ENCODE data around the gene GNGT1.
"Not testable (repeated sequence)": the region's sequence is repeated elsewhere in the genome, so short reads cannot be mapped to it uniquely, and the experiment has no call there.

Gene GNGT1

DNA sequence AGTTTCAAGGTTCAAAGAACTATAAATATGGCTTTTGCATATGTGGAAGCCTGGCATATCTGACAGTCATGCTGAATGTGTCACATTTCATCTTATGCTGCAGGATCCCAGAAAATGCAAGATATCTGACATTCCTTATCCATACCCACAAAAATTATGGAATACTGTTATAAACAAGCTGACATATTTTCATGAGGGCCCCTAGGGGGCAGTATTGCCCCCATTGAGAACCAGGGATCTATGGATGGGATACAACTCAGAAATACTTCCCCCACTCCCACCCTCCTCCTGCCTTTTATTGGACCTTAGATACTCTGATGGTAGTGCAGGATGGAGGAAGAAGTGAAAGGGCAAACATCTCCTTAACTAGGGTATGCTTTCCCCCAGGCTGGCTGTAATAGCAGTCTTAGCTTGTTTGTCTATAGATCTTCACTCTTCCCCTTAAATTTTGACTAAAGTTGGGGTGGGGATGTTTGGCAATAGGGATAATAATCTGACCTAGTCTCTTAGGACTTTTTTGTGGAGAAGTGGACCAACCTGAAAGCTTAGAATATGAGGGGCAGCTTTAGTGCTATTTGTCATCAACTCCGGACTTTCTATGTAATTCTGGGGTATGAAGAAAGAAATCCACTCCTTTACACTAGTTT lies 3.5 kb upstream of the GNGT1 start:
- DNase-seq (ENCODE audit: low read depth in 3 of 3), result no peak

DNA sequence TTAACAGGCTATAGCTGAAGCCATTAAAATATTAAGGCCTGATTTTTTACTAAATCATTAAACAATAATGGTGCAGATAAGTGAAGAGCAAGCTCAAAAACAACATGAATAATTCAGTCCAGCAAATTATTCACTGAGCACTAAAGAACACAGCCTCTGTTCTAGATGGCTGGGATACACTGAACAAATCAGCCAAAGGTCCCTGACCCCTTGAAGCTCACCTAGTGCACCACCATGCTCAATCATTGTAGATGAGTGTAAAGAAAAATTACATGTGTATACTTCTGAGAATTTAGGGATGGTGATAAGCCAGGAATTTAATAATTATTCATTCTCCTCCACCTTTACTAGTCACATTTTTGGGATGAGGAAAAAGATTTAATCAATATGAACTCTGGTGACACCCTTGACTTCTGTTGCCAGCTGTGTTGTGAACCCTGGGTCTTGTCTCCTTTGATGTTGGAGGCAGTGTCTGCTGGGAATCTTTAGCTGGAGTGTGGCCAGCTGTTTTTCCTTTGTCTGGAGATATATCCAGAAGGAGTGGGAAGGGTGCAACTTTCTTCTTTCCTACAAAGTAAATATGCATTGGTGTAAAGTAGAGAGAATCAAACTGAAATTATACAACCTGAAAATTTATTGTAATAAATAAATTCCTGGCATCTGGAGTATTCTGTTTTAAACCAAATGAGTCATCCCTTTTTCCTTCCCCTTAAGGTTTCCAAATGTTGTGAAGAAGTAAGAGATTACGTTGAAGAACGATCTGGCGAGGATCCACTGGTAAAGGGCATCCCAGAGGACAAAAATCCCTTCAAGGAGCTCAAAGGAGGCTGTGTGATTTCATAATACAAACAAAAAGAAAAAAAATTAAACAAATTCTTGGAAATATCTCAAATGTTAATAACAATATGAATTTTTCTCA lies 4.0 kb downstream of the GNGT1 start:
- no peak for DNase-seq (ENCODE audit: low read depth in 3 of 3)

DNA sequence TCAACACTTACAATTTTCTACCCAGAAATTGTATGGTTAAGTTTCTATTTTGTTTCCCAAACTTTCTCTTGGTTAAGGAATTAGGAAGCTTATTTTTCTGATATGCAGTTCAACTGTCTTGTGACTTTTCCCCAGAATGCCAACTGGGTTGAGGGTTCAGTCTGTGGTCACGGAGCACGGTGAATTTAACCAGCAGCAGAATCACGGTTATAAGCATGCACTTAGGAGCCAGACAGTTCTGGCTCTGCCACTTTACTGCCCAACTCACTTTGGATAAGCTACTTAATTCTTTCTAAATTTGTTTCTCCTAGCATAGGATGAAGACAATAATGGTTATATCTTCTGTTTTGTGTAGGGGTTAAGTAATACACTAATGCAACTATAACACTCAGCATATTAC lies 4.9 kb downstream of the GNGT1 start:
- DNase-seq (ENCODE audit: low read depth in 3 of 3), result not testable (repeated sequence)

DNA sequence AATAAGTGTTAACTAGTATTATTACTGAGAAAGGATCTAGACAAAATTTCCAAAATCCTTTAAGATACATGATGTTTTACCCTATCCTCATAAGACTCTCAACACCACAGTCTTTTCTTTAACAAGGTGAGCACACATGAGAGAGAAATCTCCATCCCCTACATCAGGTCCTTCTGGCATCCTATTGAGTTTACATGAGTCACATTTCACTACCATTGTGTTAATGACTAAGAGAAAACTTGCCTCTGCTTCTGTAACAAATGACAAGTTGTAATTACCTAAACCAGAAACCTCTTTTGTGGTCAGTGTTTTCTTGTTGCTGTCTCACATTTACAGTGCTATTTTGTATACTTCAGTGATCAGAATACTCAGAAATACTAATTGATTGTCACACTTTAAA lies 5.3 kb downstream of the GNGT1 start:
- not testable (repeated sequence) for DNase-seq (ENCODE audit: low read depth in 3 of 3)

DNA sequence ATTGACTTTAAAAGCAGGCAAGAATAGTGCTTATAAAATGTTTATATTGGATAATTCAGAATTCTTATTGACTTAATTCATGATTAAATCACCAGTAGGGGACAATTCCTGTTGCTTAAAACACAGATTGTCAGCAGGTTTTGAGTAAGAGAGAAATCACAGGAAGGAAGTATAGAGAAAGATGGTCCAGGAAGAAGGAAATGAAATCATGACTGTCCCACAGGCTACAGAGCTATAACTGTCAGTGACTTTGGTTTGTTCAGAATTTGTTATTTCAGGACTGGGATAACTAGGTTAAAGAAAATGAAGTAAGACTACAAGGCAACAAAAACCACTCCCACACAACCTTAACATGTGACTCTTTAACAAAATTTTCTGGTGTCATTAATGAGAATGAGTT lies 6.8 kb downstream of the GNGT1 start:
- DNase-seq (ENCODE audit: low read depth in 3 of 3), result no peak

DNA sequence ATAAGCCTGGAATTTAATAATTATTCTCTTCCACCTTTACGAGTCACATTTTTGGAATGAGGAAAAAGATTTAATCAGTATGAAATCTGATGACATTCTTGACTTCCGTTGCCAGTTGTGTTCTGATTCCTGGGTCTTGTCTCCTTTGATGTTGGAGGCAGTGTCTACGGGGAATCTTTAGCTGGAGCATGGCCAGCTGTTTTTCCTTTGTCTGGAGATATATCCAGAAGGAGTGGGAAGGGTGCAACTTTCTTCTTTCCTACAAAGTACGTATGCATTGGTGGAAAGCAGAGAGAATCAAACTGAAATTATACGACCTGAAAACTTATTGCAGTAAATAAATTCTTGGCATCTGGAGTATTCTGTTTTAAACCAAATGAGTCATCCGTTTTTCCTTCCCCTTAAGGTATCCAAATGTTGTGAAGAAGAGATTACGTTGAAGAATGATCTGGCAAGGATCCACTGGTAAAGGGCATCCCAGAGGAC lies 8.3 kb downstream of the GNGT1 start:
- no peak for DNase-seq (ENCODE audit: low read depth in 3 of 3)

DNA sequence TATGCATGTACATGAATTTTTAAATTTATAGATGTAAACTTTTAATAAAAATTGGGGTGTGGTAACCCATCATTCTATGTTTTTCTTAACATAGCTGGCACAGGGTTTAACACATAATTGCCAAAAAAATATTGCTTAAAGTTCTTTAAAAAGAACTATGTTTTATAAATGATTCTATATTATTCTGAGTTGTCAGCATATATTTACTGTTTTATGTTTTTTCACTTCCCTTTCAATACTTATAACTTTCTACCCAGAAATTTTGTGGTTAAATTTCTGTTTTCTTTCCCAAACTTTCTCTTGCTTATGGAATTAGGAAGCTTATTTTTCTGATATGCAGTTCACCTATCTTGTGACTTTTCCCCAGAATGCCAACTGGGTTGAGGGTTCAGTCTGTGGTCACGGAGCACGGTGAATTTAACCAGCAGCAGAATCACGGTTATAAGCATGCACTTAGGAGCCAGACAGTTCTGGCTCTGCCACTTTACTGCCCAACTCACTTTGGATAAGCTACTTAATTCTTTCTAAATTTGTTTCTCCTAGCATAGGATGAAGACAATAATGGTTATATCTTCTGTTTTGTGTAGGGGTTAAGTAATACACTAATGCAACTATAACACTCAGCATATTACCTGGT lies 9.0 kb downstream of the GNGT1 start:
- DNase-seq (ENCODE audit: low read depth in 3 of 3), result not testable (repeated sequence)

DNA sequence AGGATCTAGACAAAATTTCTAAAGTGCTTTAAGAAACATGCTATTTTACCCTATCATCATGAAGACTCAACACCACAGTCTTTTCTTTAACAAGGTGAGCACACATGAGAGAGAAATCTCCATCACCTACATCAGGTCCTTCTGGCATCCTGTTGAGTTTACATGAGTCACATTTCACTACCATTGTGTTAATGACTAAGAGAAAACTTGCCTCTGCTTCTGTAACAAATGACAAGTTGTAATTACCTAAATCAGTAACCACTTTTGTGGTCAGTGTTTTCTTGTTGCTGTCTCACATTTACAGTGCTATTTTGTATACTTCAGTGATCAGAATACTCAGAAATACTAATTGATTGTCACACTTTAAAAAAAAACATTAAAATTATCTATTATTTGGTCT lies 9.5 kb downstream of the GNGT1 start:
- DNase-seq (ENCODE audit: low read depth in 3 of 3), result not testable (repeated sequence)

DNA sequence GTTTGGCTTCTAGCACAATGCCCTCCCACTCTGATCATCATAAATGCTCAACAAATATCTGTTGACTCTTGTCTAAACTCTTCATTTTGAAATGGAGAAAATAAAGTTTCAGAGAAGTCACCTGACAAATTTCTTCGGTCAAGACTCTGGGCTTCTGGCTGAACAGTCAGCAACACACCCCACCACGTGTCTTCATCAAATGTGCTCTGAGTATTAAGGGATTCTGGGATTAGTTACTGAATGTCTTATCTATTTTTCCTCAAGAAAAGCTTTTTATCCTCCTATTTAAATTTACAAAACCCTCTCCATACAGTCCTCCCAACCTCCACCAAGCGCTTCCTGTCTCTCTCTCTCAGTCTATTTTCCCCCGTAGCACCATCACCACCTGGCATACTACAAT lies 9.9 kb downstream of the GNGT1 start:
- not testable (repeated sequence) for DNase-seq (ENCODE audit: low read depth in 3 of 3)

DNA sequence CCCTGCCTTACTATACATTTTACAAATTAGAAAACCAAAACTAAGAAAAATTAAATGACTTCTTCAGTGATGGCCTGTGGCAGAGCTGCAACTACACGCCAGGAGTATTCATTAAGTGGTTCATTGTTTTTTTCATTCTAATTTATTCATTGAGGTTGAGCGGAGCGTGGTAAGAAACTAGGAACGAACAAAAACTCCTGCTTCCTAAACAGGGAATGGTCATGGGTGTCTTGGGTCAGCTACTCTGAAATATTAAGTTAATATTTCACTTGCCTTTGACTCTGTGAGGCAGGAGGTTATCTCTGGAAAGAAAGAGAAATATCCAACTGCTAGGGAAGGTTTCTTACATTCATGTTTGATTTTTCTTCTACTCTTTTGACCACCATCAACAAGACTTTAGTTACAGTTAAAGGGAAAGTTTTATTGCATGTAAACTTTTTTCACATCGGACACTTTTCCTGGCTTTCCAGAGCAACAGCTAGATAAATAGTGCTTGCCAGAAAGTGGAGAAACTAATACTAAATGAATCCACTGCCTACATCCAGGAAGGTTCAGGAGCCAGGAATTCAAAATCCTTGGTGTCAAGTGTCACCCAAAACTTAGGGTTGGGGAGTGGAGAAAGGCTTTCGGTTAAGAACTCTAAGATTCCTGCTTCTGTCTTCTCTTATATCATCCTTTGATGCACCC lies 14.3 kb downstream of the GNGT1 start:
- DNase-seq (ENCODE audit: low read depth in 3 of 3), result no peak

DNA sequence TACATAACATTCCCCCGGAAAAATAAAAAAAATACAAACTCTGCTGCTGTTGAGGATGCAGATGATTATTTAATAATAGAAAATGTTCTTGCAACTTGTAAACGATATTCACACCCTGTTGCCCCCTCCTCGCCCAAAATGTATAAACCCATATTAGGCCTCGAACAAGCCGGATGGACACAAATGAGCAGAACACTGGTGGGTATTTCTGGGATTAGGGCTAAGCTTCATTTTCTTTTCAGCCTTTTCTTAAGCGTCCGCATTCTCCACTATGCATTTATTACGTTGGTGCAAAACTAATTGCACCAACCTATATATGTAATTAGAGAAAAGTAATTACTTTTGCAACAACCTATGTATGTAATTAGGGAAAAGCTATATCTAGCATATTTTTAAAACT lies 14.8 kb downstream of the GNGT1 start:
- no peak for DNase-seq (ENCODE audit: low read depth in 3 of 3)

DNA sequence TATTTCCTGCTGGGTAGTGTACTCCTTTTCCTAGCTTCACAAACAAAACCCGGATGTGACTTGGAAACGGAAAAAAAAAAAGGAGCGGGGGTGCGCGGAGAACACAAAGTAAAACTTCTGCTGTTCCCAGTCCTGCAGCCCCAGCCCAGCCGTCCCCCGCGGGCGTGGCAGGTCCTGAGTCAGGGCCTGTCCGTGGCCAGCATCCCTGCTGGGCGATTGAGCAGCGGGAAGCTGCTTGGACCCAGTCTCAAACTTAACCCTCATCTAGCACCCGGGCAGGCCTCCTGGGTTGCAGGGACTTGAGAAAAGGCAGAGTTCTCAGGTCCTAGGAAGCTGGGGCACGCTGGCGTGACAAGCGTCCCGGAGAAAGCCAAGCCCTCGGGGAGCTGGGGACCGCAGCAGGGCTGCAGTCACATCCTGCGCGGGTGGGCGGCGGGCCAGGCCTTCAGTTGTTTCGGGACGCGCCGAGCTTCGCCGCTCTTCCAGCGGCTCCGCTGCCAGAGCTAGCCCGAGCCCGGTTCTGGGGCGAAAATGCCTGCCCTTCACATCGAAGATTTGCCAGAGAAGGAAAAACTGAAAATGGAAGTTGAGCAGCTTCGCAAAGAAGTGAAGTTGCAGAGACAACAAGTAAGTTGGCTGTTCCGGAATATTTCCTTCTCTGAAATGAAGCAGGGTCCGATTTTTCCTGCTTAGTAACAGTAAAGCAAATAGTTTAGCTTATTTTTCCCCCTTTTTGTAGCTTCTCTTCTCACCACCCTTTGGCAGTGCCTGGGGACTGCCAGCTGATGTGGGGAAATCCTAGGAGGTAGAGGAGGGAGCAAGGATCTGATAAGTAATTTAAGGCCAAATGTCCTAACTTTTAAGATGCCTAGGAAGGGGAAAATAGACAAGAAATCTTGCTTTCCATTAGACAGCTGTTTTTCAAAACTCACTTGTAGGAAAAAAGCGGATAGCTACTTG lies 15.5 kb downstream of the GNGT1 start, which contains the start of gene GNG11:
Gene GNG11, plus strand, starts transcription at position 129 of the 960 bp plus-strand sequence. Its CDS starts 403 bp downstream, at position 532.
- DNase-seq (ENCODE audit: low read depth in 3 of 3), result peak in 2 of 3 donors; percentile 1 to 4

DNA sequence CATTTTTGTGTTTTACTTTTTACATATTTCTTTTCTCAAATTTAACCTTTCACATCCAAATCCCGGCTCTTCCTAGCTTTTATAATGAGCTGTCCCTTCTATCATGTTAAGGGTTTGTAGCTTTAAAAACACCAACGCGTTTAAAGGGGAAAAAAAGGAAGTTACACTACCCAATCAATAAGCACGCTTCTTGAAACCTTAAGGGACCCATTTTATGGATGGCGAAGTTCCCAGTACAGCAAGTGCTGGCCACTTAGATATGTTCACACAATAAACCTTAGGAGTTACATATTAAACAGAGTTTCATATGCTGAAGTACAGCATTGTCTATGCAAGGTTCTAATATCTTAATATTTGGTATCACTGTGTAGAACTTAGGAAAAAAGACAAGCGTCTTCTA lies 16.9 kb downstream of the GNGT1 start:
- DNase-seq (ENCODE audit: low read depth in 3 of 3), result no peak

DNA sequence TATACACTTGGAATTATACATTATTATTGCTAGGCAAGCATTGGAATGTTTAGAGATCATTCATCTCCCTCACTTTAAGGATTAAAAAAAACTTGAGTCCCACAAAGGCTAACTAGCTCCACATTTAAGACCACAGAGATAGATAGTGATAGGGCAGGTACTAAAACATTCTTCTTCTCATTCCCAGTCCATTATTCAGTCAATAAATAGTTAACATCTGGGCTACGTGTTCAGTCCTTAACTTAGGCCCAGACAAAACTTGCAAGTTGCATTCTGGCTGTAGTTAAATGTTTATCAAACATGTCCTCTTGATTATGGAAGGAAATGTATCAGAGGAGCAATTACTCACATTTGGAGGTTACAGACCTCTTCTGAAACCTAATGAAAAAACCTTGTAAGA lies 17.6 kb downstream of the GNGT1 start:
- no peak for DNase-seq (ENCODE audit: low read depth in 3 of 3)

DNA sequence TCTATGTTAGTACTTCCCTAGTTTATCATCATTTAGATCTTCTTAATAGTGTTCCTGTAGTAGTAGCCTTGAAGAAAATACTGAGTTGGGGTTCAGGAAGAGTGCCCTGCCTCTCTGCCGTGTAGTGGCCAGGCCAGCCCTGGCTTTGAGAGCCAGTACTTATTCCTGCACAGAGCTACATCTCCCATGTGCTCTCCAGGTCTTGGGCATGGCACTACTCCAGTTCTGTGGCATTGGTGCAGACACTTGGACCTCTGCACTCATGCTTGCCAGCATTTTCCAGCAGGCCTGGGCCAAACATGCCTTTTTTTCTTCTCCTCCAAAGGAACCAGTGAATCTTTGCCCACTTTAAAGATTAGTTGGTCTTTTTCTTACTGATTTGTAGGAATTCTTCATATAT lies 20.4 kb downstream of the GNGT1 start:
- no peak for DNase-seq (ENCODE audit: low read depth in 3 of 3)

DNA sequence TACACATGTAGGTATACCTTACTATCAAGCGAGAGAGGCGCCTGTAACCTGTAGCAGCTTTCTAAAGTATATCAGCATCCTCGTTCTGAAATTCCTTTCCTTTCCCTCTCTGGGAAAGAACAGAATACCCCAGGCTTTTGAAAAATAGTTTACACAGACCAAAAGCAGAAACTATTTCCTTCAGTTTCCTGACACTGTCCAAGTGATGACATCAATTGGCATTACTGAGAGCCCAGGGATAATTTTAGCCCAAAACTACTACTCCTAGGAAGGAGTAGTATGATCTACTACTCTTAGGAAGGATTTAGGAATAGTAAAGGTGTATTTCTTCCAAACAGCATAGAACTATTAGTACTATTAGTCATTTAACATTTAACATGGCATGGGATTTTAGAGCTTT lies 21.2 kb downstream of the GNGT1 start:
- no peak for DNase-seq (ENCODE audit: low read depth in 3 of 3)

DNA sequence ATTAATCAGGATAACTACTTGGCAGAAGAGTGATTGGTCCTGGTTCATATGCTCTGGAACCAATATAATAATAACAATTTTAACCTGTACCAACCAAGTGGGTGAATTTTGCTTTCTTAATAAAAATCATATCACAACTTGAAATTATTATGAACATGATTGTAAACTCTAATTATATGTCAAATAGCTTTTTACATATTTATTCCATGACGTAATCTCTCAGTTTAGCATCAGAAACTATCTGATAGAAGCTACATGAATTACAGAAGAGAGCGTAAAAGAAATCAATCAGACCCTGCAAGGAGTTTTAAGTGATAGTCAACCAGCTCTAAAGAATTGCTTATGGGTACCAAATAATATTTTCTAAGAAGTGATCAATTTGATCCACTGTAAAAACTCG lies 25.3 kb downstream of the GNGT1 start:
- DNase-seq (ENCODE audit: low read depth in 3 of 3), result no peak

DNA sequence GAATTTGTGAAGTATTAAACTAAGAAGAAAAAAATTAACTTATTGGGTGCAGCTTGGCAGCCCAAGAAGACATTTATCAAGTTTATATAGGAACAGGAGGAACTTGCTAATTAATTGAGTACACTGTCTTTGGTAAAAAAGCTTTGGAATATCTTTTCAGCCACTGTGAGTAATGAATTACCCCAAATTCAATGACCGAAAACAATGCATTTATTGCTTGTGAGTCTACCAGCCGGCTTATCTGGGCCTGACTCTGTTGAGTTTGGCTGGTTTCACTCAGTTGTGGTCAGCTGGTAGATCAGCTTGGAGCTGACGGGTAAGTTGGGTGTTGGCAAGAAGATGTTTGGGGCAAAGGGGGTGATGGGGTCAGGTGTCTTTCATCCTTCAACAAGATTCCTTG lies 26.8 kb downstream of the GNGT1 start:
- DNase-seq (ENCODE audit: low read depth in 3 of 3), result no peak

DNA sequence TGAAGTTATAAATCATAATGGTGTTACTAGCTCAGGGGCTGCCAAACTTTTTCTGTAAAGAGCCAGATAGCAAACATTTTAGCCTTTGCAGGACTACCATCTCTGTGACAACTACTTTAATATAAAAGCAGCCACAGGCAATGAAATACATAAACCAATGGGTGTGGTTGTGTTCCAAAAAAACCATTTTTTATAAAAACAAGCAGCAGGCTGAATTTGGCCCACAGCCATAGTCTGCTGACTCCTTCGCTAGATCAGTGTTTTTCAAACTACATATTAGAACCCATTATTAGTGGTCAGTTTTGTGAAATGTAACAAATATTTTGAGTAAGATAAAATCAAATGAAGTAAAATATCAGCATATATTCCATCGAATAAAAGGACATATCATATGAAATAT lies 28.7 kb downstream of the GNGT1 start:
- DNase-seq (ENCODE audit: low read depth in 3 of 3), result no peak

DNA sequence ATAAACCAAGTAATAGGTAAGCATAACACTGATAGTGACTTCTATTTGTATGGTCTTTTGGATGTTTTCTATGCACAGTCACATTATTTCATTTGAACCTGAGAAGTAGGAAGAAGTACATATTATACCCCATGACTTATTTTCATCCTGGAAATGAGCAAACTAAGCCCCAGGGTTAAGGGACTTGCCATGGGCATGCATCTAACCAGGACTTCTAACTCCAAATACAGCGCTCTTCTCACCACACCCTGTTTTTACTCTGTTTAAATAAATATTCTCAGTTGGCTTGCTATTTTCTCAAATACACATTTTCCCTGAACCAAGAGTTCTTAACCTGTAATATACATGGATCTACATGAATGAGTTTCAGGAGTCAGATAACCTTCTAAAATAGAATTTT lies 31.5 kb downstream of the GNGT1 start:
- no peak for DNase-seq (ENCODE audit: low read depth in 3 of 3)

DNA sequence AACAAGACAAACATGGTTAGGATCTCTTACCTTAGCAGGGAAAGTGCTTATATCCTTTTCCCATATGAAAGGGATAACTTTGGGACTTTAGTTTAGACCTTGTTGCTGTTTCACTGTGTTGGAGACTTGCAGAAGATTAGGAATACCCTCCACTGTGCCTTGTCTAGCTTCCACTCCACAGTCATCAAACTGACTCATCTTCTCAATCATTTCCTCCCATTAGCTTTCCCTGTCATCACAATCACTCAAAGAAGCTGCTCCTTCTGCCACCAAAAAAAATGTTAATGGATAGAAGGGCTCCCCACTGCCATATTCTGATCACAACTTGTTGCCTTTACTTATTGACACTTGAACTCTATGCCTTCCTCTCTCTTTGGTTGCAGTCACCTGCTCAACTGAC lies 31.9 kb downstream of the GNGT1 start:
- no peak for DNase-seq (ENCODE audit: low read depth in 3 of 3)
